ENCODE data around the gene FOXE3. TPM values are rescaled to one million over a fixed set of nuclear protein-coding genes. Genes with fewer than 3 reads are reported as not detected.

The FOXE3 gene
- total and polyA plus RNA-seq, 2 donors (not counting 3 experiments of a cell fraction or from before 2014, with no cell fraction given): not detected

DNA sequence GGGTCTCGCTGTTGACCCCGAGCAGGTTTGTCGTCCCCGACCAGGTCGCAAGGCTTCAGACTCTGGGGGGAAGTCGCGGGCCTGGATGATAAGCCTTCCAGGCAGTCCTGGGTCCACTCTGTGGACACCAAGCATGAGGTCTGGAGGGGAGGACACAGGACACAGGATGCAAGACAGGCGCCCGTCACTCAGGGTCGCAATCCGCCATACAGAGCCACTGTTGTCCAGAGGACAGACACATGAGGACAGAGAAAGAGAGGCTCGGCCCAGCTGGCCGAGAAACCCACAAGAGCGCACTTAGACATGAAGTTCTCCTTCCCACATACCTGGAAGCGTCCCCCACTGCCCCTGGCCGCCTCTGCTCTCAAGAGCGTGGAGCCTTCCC lies 16.9 kb downstream of the FOXE3 start:
- intact Hi-C loops (cut with micrococcal nuclease): loop anchor here (2.0 kb wide), 1 partner anchor 44 kb away; no protein-coding TSS in a partner anchor
- TF ChIP-seq EZH2 (IDR thresholded peaks at IDR 0.05; ENCODE audit: borderline replicate concordance, low read depth, low read length, severe bottlenecking): peak; percentile 68
- TF ChIP-seq, protein P1, sequence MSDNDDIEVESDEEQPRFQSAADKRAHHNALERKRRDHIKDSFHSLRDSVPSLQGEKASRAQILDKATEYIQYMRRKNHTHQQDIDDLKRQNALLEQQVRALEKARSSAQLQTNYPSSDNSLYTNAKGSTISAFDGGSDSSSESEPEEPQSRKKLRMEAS (IDR thresholded peaks at IDR 0.05; ENCODE audit: insufficient read depth, insufficient read length): no peak
- no peak for FAIRE-seq
- ChIA-PET POLR2A (interaction anchor here (1.3 kb wide), 1 partner anchor 293 kb away, joined by 3 read pairs; no protein-coding TSS in a partner anchor), CTCF (interaction anchor here (0.6 to 12.3 kb wide), 45 partner anchors 8 to 378 kb away, joined by 3 to 691 read pairs (median 4); partner anchors contain the start of genes CMPK1 and PDZK1IP1)
- H3K9ac ChIP-seq (replicated peaks; ENCODE audit: extremely low read depth, insufficient read depth, low read length): no peak overlapping the region
- no peak overlapping the region for H3K27ac ChIP-seq (ENCODE audit: insufficient read depth, low read depth, low read length)
- no peak for DNase-seq (ENCODE audit: low read depth, low spot score)
- H3K9me1 ChIP-seq (replicated peaks; ENCODE audit: control insufficient read depth, extremely low read depth, insufficient read depth, low read length): no peaks in the 10 kb centered on the region
- BruUV-seq (replicated peaks): no TSS peak
- no peak overlapping the region for H3K4me2 ChIP-seq (ENCODE audit: insufficient read depth, low read length)
- peaks cover 10 to 18% of the 10 kb centered on the region in 2 experiments for H3K27me3 ChIP-seq (ENCODE audit: control insufficient read depth in 2 of 2, insufficient read depth in 2 of 2, low read length in 2 of 2)
- no peak overlapping the region for H2AFZ ChIP-seq (ENCODE audit: low read depth, low read length)
- dilution Hi-C loops (cut with MboI; ENCODE audit: extremely low pct_ligation_motif_present, low sequenced_read_pairs): no loop called here
- no peak overlapping the region for H3K4me3 ChIP-seq (replicated peaks in 1 of 3; ENCODE audit: insufficient read depth in 1 of 3, low read depth in 1 of 3, low read length in 3 of 3)
- no peaks in the 10 kb centered on the region for H3K9me3 ChIP-seq (replicated peaks; ENCODE audit: control insufficient read depth, insufficient read depth, low read length)
- H4K20me1 ChIP-seq (replicated peaks; ENCODE audit: control insufficient read depth, extremely low read depth, insufficient read depth, low read length): no peaks in the 10 kb centered on the region
- no peaks in the 10 kb centered on the region for H3K79me2 ChIP-seq (ENCODE audit: control insufficient read depth, insufficient read depth, low read length)
- no peaks in the 10 kb centered on the region for H3K36me3 ChIP-seq (ENCODE audit: control insufficient read depth in 2 of 2, extremely low read depth in 1 of 2, insufficient read depth in 2 of 2, low read length in 2 of 2)
- H3K4me1 ChIP-seq (ENCODE audit: control insufficient read depth, extremely low read depth, insufficient read depth, low read length): peaks cover 24% of the 10 kb centered on the region

- Histone ChIP-seq H3K36me3 (ENCODE audit: control insufficient read depth in 2 of 2, extremely low read depth in 1 of 2, insufficient read depth in 2 of 2, low read length in 2 of 2) (no peaks in the 10 kb centered on the region), H3K4me1 (ENCODE audit: control insufficient read depth, extremely low read depth, insufficient read depth, low read length) (peaks cover 24% of the 10 kb centered on the region), H3K27me3 (ENCODE audit: control insufficient read depth in 2 of 2, insufficient read depth in 2 of 2, low read length in 2 of 2) (peaks cover 12 to 20% of the 10 kb centered on the region in 2 experiments), H3K4me2 (ENCODE audit: insufficient read depth, low read length) (peak overlapping the region; percentile 39), H3K9me1 (replicated peaks; ENCODE audit: control insufficient read depth, extremely low read depth, insufficient read depth, low read length) (no peaks in the 10 kb centered on the region), H3K9me3 (replicated peaks; ENCODE audit: control insufficient read depth, insufficient read depth, low read length) (no peaks in the 10 kb centered on the region), H2AFZ (ENCODE audit: low read depth, low read length) (no peak overlapping the region), H3K9ac (replicated peaks; ENCODE audit: extremely low read depth, insufficient read depth, low read length) (no peak overlapping the region), H3K4me3 (replicated peaks in 1 of 3; ENCODE audit: insufficient read depth in 1 of 3, low read depth in 1 of 3, low read length in 3 of 3) (no peak overlapping the region), H4K20me1 (replicated peaks; ENCODE audit: control insufficient read depth, extremely low read depth, insufficient read depth, low read length) (no peaks in the 10 kb centered on the region), H3K27ac (ENCODE audit: insufficient read depth, low read depth, low read length) (no peak overlapping the region), H3K79me2 (ENCODE audit: control insufficient read depth, insufficient read depth, low read length) (no peaks in the 10 kb centered on the region)
- intact Hi-C loops (cut with micrococcal nuclease) (loop anchor here (2.0 kb wide), 1 partner anchor 45 kb away; no protein-coding TSS in a partner anchor), dilution Hi-C loops (cut with MboI; ENCODE audit: extremely low pct_ligation_motif_present, low sequenced_read_pairs) (no loop called here)
- DNase-seq (ENCODE audit: low read depth, low spot score) (no peak), FAIRE-seq (no peak)
- POLR2A ChIA-PET: no interaction called here
- no TSS peak for BruUV-seq (replicated peaks)
- no peak for TF ChIP-seq FOS (IDR thresholded peaks at IDR 0.05; ENCODE audit: borderline replicate concordance, insufficient read depth, low read length)
- TF ChIP-seq POLR2A (IDR thresholded peaks at IDR 0.05; ENCODE audit: low read depth, low read length): no peak
- TF ChIP-seq JUN (IDR thresholded peaks at IDR 0.05; ENCODE audit: borderline replicate concordance, insufficient read depth, insufficient read length, low read depth): no peak
- TF ChIP-seq MYC (IDR thresholded peaks at IDR 0.05; ENCODE audit: low read depth, low read length): no peak
- CTCF ChIA-PET: interaction anchor here (0.7 to 12.3 kb wide), 13 partner anchors 9 to 322 kb away, joined by 3 to 691 read pairs (median 3); no protein-coding TSS in a partner anchor
Observed at GRCh38 chr1:47433477-47434050, 17.5 kb downstream of the FOXE3 start.

Measured in endothelial cell of umbilical vein (primary cell).